SU-DHL-6 (cell line): ENCODE measurements around the gene ACVRL1.

Source experiments
- H2AFZ ChIP-seq: fragments of 200-600 bp; sonication (generic); 2 replicates; pipeline ENCODE4 v1.6.1; 2014; ENCODE audit warnings: low read depth, mild to moderate bottlenecking, moderate library complexity, mixed read lengths, antibody characterized with exemption, low read length; ENCODE audit not compliant: severe bottlenecking
- H3F3A ChIP-seq: fragments of 200-600 bp; shearing (Covaris generic); 2 replicates; pipeline ENCODE4 v1.6.0; 2016; ENCODE audit warnings: antibody characterized with exemption, mild to moderate bottlenecking; ENCODE audit not compliant: insufficient read depth
- H3K27ac ChIP-seq: fragments of 200-600 bp; sonication (generic); 2 replicates; pipeline ENCODE4 v1.5.1; 2016; ENCODE audit warnings: low read depth, mild to moderate bottlenecking, low read length, moderate library complexity, mixed read lengths
- H3K27me3 ChIP-seq: fragments of 200-600 bp; sonication (generic), shearing (Covaris generic); 2 replicates; pipeline ENCODE4 v1.6.0; 2014; ENCODE audit warnings: mild to moderate bottlenecking, low read length
- H3K36me3 ChIP-seq: fragments of 200-600 bp; sonication (generic); 2 replicates; pipeline ENCODE4 v1.6.1; 2014; ENCODE audit warnings: mild to moderate bottlenecking, low read length, mixed read lengths
- H3K4me2 ChIP-seq: fragments of 300-600, 200-600 bp; shearing (Covaris generic), sonication (generic); 2 replicates; pipeline ENCODE4 v1.6.0; 2014; ENCODE audit warnings: low read length, low read depth, mild to moderate bottlenecking; ENCODE audit not compliant: poor library complexity, severe bottlenecking
- H3K4me3 ChIP-seq: fragments of 200-600 bp; sonication (generic); 2 replicates; pipeline ENCODE4 v1.5.1; 2014; ENCODE audit warnings: antibody characterized with exemption, low read length, mild to moderate bottlenecking, mixed read lengths; ENCODE audit not compliant: insufficient read depth, poor library complexity, severe bottlenecking
- H3K79me2 ChIP-seq: fragments of 200-600 bp; sonication (generic); 2 replicates; pipeline ENCODE4 v1.6.1; 2014; ENCODE audit warnings: mild to moderate bottlenecking, low read length, moderate library complexity; ENCODE audit not compliant: insufficient read depth
- H3K9ac ChIP-seq: fragments of 200-600 bp; sonication (generic); 2 replicates; pipeline ENCODE4 v1.7.0; 2014; ENCODE audit warnings: mild to moderate bottlenecking, low read length
- H3K9me2 ChIP-seq: fragments of 200-600 bp; sonication (generic); replicated peaks from 2 replicates; pipeline ENCODE4 v1.6.1; 2014; ENCODE audit warnings: low read length; ENCODE audit not compliant: insufficient read depth
- H3K9me3 ChIP-seq: fragments of 200-600 bp; sonication (generic); 2 replicates; pipeline ENCODE4 v1.6.1; 2014; ENCODE audit warnings: low read length, mixed read lengths; ENCODE audit not compliant: insufficient read depth
- H4K20me1 ChIP-seq: fragments of 200-600 bp; sonication (generic); 2 replicates; pipeline ENCODE4 v1.6.1; 2014; ENCODE audit warnings: low read depth, mild to moderate bottlenecking, antibody characterized with exemption, low read length, moderate library complexity, mixed read lengths
- CTCF ChIP-seq: fragments of 200-600 bp; sonication (generic); IDR thresholded peaks from one replicate; pipeline ENCODE4 v1.5.1; 2017; ENCODE audit warnings: antibody characterized with exemption, mild to moderate bottlenecking, low read length, moderate library complexity; ENCODE audit not compliant: insufficient read depth, poor library complexity, severe bottlenecking
- EZH2phosphoT487 ChIP-seq: fragments of 200-600 bp; sonication (generic), shearing (Covaris generic); conservative IDR thresholded peaks from 2 replicates; pipeline ENCODE4 v1.6.1; 2018; ENCODE audit warnings: mild to moderate bottlenecking, antibody characterized with exemption, low read length, moderate library complexity, mixed read lengths

ACVRL1 gene

GRCh38 chr12:51922146-51922545 lies 14.8 kb downstream of the ACVRL1 start:
- no peaks in the 10 kb centered on the region for H3F3A ChIP-seq
- H3K9ac ChIP-seq, result no peak overlapping the region
- no peaks in the 10 kb centered on the region for H3K9me2 ChIP-seq
- H3K36me3 ChIP-seq, result no peaks in the 10 kb centered on the region
- H3K27me3 ChIP-seq, result no peaks in the 10 kb centered on the region
- no peaks in the 10 kb centered on the region for H4K20me1 ChIP-seq
- H3K9me3 ChIP-seq, result no peaks in the 10 kb centered on the region
- H3K27ac ChIP-seq, result no peak overlapping the region
- H3K79me2 ChIP-seq, result no peaks in the 10 kb centered on the region
- no peak for TF ChIP-seq EZH2phosphoT487
- TF ChIP-seq CTCF, result no peak
- no peak overlapping the region for H3K4me2 ChIP-seq
- no peak overlapping the region for H2AFZ ChIP-seq
- H3K4me3 ChIP-seq, result no peak overlapping the region

- no peaks in the 10 kb centered on the region for H4K20me1 ChIP-seq
- no peak overlapping the region for H3K4me2 ChIP-seq
- no peaks in the 10 kb centered on the region for H3K79me2 ChIP-seq
- H3K4me3 ChIP-seq, result no peak overlapping the region
- H3F3A ChIP-seq, result no peaks in the 10 kb centered on the region
- H3K9ac ChIP-seq, result no peak overlapping the region
- H3K9me3 ChIP-seq, result no peaks in the 10 kb centered on the region
- H3K9me2 ChIP-seq, result no peaks in the 10 kb centered on the region
- no peak overlapping the region for H3K27ac ChIP-seq
- H3K36me3 ChIP-seq, result no peaks in the 10 kb centered on the region
- H3K27me3 ChIP-seq, result no peaks in the 10 kb centered on the region
- H2AFZ ChIP-seq, result no peak overlapping the region
- TF ChIP-seq EZH2phosphoT487 (no peak), CTCF (no peak)
Observed at GRCh38 chr12:51922762-51923505, 15.6 kb downstream of the ACVRL1 start.

GRCh38 chr12:51923506-51924365 lies 16.4 kb downstream of the ACVRL1 start:
- Histone ChIP-seq H3K9ac (no peak overlapping the region), H3F3A (no peaks in the 10 kb centered on the region), H3K27me3 (no peaks in the 10 kb centered on the region), H3K79me2 (no peaks in the 10 kb centered on the region), H3K4me2 (no peak overlapping the region), H3K27ac (no peak overlapping the region), H3K36me3 (no peaks in the 10 kb centered on the region), H3K9me2 (no peaks in the 10 kb centered on the region), H2AFZ (no peak overlapping the region), H3K4me3 (no peak overlapping the region), H4K20me1 (no peaks in the 10 kb centered on the region), H3K9me3 (no peaks in the 10 kb centered on the region)
- TF ChIP-seq CTCF, result peak; percentile 78
- TF ChIP-seq EZH2phosphoT487, result no peak
